Measurements from ENCODE around the gene IQSEC1.

Gene IQSEC1

DNA sequence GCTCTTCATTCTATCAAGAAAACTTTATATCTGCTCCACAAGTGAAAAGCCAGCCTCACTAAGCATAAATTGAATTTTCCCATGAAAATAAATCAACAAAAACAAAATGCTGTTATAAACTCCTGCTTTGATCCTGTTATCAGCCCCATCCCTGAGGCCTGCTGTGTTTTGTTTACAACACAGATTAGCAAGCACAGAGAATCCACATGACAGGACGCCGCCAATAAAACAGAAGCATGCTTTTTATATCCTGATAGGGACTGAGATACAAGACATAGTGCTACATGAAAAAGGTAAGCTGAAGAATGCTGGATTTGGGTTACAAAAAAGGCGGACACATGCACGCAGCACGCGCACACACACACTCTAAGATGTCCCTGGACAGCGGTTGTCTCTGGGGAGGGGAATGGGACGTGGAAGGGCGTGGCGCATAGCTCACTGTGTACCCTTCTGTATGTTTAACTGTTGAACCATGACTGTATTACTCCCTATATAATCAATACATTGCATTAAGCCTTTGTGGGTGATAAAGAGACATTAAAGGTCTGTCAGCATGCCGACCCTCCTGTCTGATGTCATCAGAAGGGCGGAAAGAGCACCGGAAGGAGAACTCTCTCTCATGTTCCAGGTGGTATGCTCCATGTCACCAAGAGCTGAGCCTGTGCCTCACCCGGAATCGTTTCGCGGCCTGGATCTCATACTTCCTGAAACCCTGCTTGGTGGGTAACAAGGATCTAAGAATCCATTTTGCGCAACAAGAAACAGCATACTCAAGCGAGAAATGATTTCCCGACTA is 93.9 kb downstream of the IQSEC1 start:
- no peak for DNase-seq (ENCODE audit: low spot score)
- TF ChIP-seq CTCF (IDR thresholded peaks at IDR 0.05; ENCODE audit: extremely low read depth, missing control alignments), result no peak

GRCh38 chr3:12978682-12979081 is 94.5 kb downstream of the IQSEC1 start:
- no peak for DNase-seq (ENCODE audit: low spot score)
- no peak for TF ChIP-seq CTCF (IDR thresholded peaks at IDR 0.05; ENCODE audit: extremely low read depth, missing control alignments)

DNA sequence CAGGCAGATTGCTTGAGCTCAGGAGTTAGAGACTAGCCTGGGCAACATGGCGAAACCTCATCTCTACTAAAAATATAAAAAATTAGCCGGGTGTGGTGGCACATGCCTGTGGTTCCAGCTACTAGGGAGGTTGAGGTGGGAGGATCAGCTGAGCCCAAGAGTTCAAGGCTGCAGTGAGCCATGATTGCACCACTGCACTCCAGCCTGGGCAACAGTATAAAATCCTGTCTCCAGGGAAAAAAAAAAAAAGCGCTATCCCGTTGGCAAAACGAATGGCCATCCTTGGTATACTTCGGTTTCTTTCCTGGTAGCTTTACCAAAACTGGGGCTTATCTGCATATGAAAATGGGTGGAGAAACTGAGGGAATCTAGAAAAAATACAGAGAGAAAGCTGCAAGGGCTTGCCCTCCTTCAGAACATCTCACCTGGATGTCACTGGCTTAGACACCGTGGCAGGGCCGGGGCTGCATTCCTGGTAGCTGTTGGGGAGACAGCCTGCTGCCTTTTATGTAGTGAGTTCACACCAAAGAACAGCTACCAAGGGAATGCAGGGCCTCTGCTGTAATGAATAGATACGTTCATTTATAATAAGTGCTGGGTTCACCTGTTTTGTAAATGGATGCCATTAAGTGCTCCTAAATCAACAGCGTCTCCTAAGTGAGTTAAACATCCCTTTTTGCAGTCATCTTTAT is 96.0 kb downstream of the IQSEC1 start:
- no peak for TF ChIP-seq CTCF (IDR thresholded peaks at IDR 0.05; ENCODE audit: extremely low read depth, missing control alignments)
- no peak for DNase-seq (ENCODE audit: low spot score)

DNA sequence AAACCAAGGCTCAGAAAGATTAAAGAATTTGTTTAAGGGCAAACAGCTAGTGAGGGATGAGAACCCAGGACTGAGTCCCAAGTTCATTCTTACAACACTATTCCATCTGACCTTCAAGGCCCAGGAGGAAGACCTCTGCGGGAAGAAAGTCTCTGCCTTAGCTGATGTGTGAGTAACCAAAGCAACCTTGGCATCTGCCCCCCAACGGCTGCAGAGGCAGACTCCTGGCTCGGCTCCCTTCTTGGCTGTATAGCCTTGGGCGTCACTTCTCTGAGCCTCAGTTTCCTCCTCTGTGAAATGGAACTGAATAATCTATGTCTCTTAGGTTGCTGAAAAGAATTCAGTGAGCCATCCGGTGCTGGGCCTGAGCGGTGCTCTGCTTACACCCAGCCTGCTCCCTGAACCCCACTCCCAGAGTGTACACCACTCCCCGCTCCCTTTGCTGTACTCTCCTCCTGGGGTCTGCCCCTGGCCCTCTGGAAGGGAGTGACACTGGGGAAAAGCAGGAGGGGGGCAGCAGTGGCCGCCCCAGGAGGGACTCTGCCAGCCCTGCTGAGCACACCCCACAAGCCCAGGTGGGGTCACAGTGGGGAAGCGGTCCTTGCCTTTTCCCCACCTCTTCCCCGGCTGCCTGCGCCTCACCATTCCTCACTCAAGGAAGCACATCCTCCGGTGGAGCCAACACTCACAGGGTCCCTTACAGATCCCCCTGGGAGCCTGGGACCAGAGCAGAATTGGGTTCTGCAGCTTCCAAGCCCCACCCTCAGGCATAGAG is 97.3 kb downstream of the IQSEC1 start:
- no peak for DNase-seq (ENCODE audit: low spot score)

DNA sequence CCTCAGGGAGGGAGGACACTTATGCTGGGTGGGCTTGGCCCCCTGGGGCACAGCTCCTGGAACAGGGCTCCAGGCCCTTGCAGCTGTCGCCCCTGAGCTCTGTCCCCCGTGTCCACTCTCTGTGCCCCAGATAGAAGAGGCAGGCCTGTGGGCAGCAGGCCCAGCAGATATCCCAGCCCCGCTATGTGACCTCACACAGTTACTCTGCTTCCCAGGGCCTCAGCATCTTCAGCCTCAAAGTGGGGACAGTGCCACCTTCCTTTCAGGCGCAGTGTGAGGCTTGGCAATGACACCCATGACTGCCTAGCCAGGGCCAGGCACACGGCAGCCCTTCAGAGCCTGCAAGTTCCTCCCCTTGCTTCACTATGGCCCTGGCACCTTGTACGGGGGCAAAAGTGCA is 98.4 kb downstream of the IQSEC1 start:
- TF ChIP-seq CTCF (IDR thresholded peaks at IDR 0.05; ENCODE audit: extremely low read depth, missing control alignments), result no peak
- no peak for DNase-seq (ENCODE audit: low spot score)

More for the DNA sequence above, 97.3 kb downstream of the IQSEC1 start:
- TF ChIP-seq CTCF (IDR thresholded peaks at IDR 0.05; ENCODE audit: extremely low read depth, missing control alignments), result no peak

GRCh38 chr3:12974334-12974733 is 98.9 kb downstream of the IQSEC1 start:
- TF ChIP-seq CTCF (IDR thresholded peaks at IDR 0.05; ENCODE audit: extremely low read depth, missing control alignments), result no peak
- DNase-seq (ENCODE audit: low spot score), result no peak

- TF ChIP-seq CTCF (IDR thresholded peaks at IDR 0.05; ENCODE audit: extremely low read depth, missing control alignments), result no peak
Measured at GRCh38 chr3:12973827-12974226, 99.4 kb downstream of the IQSEC1 start.

More at GRCh38 chr3:12973827-12974226, 99.4 kb downstream of the IQSEC1 start:
- DNase-seq (ENCODE audit: low spot score), result no peak

Measured in GM20000 (cell line).